ENCODE measurements around the gene MTHFSD. TPM values are rescaled to one million over a fixed set of nuclear protein-coding genes. Genes with fewer than 3 reads are reported as not detected.

The MTHFSD gene
- total and polyA plus RNA-seq, 2 experiments from 2014 or later: 11.5 to 21.5 TPM

DNA sequence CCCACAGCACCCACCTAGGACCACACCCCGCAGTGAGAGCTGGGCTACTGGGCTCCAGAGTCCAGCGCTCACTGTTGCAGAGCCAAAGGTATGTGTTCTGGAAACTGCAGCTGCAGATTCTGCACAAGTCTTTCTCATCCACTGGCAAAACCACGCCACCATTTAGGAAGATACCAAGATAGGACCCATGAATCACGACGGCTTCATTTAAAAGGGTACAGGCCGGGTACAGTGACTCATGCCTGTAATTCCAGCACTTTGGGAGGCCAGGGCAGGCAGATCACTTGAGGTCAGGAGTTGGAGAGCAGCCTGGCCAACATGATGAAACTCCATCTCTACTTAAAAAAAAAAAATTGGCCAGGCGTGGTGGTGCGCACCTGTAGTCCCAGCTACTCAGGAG, 25.9 kb downstream of the MTHFSD start:
- Histone ChIP-seq H3K27ac (no peak overlapping the region), H4K20me1 (ENCODE audit: insufficient read depth, poor library complexity, severe bottlenecking) (no peaks in the 10 kb centered on the region), H3K27me3 (no peaks in the 10 kb centered on the region), H2AFZ (no peak overlapping the region), H3K36me3 (replicated peaks; ENCODE audit: insufficient read depth, low read depth) (no peaks in the 10 kb centered on the region), H3K9me3 (ENCODE audit: low read depth) (no peaks in the 10 kb centered on the region), H3K79me2 (no peaks in the 10 kb centered on the region), H3K9me2 (replicated peaks; ENCODE audit: insufficient read depth) (no peaks in the 10 kb centered on the region), H3K4me3 (no peak overlapping the region), H3K4me1 (ENCODE audit: insufficient read depth) (no peaks in the 10 kb centered on the region), H3K4me2 (no peak overlapping the region)
- TF ChIP-seq EZH2 (IDR thresholded peaks at IDR 0.05; ENCODE audit: borderline replicate concordance) (no peak), EZH2phosphoT487 (IDR thresholded peaks at IDR 0.05; ENCODE audit: low read depth, severe bottlenecking, unreplicated experiment) (no peak)
- TF ChIP-seq, protein P1, sequence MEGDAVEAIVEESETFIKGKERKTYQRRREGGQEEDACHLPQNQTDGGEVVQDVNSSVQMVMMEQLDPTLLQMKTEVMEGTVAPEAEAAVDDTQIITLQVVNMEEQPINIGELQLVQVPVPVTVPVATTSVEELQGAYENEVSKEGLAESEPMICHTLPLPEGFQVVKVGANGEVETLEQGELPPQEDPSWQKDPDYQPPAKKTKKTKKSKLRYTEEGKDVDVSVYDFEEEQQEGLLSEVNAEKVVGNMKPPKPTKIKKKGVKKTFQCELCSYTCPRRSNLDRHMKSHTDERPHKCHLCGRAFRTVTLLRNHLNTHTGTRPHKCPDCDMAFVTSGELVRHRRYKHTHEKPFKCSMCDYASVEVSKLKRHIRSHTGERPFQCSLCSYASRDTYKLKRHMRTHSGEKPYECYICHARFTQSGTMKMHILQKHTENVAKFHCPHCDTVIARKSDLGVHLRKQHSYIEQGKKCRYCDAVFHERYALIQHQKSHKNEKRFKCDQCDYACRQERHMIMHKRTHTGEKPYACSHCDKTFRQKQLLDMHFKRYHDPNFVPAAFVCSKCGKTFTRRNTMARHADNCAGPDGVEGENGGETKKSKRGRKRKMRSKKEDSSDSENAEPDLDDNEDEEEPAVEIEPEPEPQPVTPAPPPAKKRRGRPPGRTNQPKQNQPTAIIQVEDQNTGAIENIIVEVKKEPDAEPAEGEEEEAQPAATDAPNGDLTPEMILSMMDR (IDR thresholded peaks at IDR 0.05; ENCODE audit: poor library complexity): no peak
- no peak for DNase-seq (ENCODE audit: low spot score)
- WGBS (ENCODE audit: low lambda C conversion rate, missing lambda C conversion rate): 80% methylated on average over 7 of the region's 8 CpGs

DNA sequence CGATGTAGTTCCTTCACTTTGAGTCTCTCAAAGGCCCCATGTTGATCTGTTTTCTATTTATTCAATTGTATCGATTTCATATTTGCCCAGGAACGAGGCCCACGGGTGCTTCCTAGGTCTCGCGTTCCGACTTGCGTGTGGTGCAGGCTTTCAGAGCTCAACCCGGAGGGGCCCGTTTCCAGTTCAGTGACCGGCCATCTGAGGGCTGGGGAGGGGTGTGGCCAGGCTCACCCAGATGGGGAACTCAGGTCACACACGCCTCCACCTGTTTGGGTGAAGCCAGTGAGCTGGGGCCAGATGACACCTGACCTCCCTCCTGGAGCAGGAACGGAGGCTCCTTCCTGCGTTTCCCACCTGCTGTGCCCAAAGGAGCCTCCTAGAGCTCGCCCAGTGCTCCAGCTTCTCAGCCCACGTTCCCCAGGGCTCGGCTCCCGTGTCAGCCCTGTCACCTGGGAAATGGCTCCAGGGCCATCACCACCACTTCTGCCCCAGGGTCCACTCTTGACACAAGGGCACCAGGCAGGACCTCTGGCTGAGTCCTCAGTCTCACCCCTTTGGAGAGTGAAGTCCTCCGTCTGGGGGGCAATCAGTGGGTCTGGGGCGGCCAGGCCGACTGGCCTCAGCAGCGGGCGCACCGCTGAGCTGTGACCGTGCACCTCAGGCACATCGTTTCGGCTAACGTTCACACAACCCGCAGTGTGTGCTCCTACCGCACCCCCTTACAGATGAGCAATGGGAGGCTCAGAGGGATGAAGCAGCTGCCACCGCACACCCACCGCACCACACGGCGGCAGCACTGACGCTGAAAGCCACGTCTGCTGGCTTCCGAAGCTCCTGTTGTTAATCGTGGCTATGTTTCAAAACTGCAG, 26.7 kb downstream of the MTHFSD start:
- H3K4me2 ChIP-seq: no peak overlapping the region
- DNase-seq (ENCODE audit: low spot score): no peak
- 94% methylated on average over 38 of the region's 38 CpGs for WGBS (ENCODE audit: low lambda C conversion rate, missing lambda C conversion rate)
- no peak overlapping the region for H2AFZ ChIP-seq
- H3K9me3 ChIP-seq (ENCODE audit: low read depth): no peaks in the 10 kb centered on the region
- H4K20me1 ChIP-seq (ENCODE audit: insufficient read depth, poor library complexity, severe bottlenecking): no peaks in the 10 kb centered on the region
- no peak overlapping the region for H3K27ac ChIP-seq
- no peaks in the 10 kb centered on the region for H3K4me1 ChIP-seq (ENCODE audit: insufficient read depth)
- H3K9me2 ChIP-seq (replicated peaks; ENCODE audit: insufficient read depth): no peaks in the 10 kb centered on the region
- no peaks in the 10 kb centered on the region for H3K79me2 ChIP-seq
- no peak overlapping the region for H3K4me3 ChIP-seq
- no peak for TF ChIP-seq EZH2phosphoT487 (IDR thresholded peaks at IDR 0.05; ENCODE audit: low read depth, severe bottlenecking, unreplicated experiment)
- TF ChIP-seq EZH2 (IDR thresholded peaks at IDR 0.05; ENCODE audit: borderline replicate concordance): no peak
- TF ChIP-seq, protein P1 (IDR thresholded peaks at IDR 0.05; ENCODE audit: poor library complexity): no peak
- no peaks in the 10 kb centered on the region for H3K36me3 ChIP-seq (replicated peaks; ENCODE audit: insufficient read depth, low read depth)
- no peaks in the 10 kb centered on the region for H3K27me3 ChIP-seq

DNA sequence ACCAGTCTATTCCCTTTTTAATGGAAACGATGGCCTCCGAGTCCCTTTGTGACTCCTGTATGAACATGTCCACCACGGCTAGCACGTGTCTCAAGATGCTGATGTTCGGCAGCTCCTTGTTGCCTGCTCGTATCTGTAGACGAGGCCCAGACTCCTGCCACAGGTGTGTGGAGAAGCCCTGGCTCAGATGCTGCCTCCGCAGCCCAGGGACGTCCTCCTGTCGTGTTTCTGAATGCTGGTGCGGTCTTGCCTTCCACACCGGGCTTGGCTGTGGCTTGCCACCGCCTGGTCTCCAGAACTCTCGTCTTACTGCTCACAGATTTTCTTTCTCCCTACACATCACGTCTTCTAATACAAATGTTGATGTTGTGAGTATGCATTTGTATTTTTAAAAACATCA, 27.7 kb downstream of the MTHFSD start:
- Histone ChIP-seq H3K36me3 (replicated peaks; ENCODE audit: insufficient read depth, low read depth) (no peaks in the 10 kb centered on the region), H3K9me3 (ENCODE audit: low read depth) (no peaks in the 10 kb centered on the region), H3K4me1 (ENCODE audit: insufficient read depth) (no peaks in the 10 kb centered on the region), H3K79me2 (no peaks in the 10 kb centered on the region), H4K20me1 (ENCODE audit: insufficient read depth, poor library complexity, severe bottlenecking) (no peaks in the 10 kb centered on the region), H3K4me3 (no peak overlapping the region), H3K9me2 (replicated peaks; ENCODE audit: insufficient read depth) (no peaks in the 10 kb centered on the region), H3K27ac (no peak overlapping the region), H2AFZ (no peak overlapping the region), H3K4me2 (no peak overlapping the region), H3K27me3 (no peaks in the 10 kb centered on the region)
- TF ChIP-seq, protein P1 (IDR thresholded peaks at IDR 0.05; ENCODE audit: poor library complexity): no peak
- no peak for TF ChIP-seq EZH2 (IDR thresholded peaks at IDR 0.05; ENCODE audit: borderline replicate concordance)
- no peak for TF ChIP-seq EZH2phosphoT487 (IDR thresholded peaks at IDR 0.05; ENCODE audit: low read depth, severe bottlenecking, unreplicated experiment)
- 92% methylated on average over 15 of the region's 15 CpGs for WGBS (ENCODE audit: low lambda C conversion rate, missing lambda C conversion rate)
- no peak for DNase-seq (ENCODE audit: low spot score)
